Right renal pelvis (tissue), 4 donors: ENCODE results near the gene GFI1B. TPM values are rescaled to one million over a fixed set of nuclear protein-coding genes. Genes with fewer than 3 reads are reported as not detected.
A peak's percentile ranks its signal among the peaks of the same experiment; 100 is the strongest.

Source experiments
- DNase-seq, 4 donors: peaks; one replicate each; pipeline ENCODE4 v3.0.0-alpha.2; 2013; ENCODE audit warnings: low read depth in 4 of 4, low spot score in 3 of 4, missing footprints in 1 of 4
- polyA plus RNA-seq, 4 donors: library from polyadenylated mRNA; unstranded; fragments of 120-200 nt; gene quantifications; one replicate each; pipeline ENCODE4 v1.2.1, GENCODE V29; 2013; ENCODE audit not compliant: insufficient read length in 4 of 4

The GFI1B gene
- 1 to 10 TPM in 1 of 4 donors, under 1 TPM in 3; 0.57 to 2.1 (median 0.71) TPM for polyA plus RNA-seq

- DNase-seq, result no peak
These were observed at the start of gene GFI1B for GRCh38 chr9:132978451-132979131. GFI1B (plus strand) TSS chr9:132978694; CDS start chr9:132986679, 7,985 bp downstream.

GRCh38 chr9:132931178-132931735, 47.2 kb upstream of the GFI1B start:
- DNase-seq, result no peak

- no peak for DNase-seq
These were observed 43.5 kb upstream of the GFI1B start for GRCh38 chr9:132935026-132935425.

- DNase-seq, result no peak
These were observed 41.0 kb upstream of the GFI1B start for GRCh38 chr9:132937463-132937901.

GRCh38 chr9:132939169-132939568, 39.3 kb upstream of the GFI1B start:
- no peak for DNase-seq

- DNase-seq, result no peak
These were observed 35.8 kb upstream of the GFI1B start for GRCh38 chr9:132942541-132943182.

- DNase-seq, result no peak
These were observed 34.7 kb upstream of the GFI1B start for GRCh38 chr9:132943651-132944293.

GRCh38 chr9:132944294-132945185, 34.0 kb upstream of the GFI1B start, which contains the start of gene TSC1:
TSC1 (minus strand) TSS chr9:132944616; CDS start chr9:132928872, 15,744 bp downstream.
- peak; percentile 85 to 91 (median 88) for DNase-seq

- DNase-seq, result no peak
These were observed 33.0 kb upstream of the GFI1B start for GRCh38 chr9:132945186-132946130.

- no peak for DNase-seq
These were observed 32.3 kb upstream of the GFI1B start for GRCh38 chr9:132946211-132946610.

- DNase-seq, result no peak
These were observed 31.7 kb upstream of the GFI1B start for GRCh38 chr9:132946631-132947295.

GRCh38 chr9:132947756-132948155, 30.7 kb upstream of the GFI1B start:
- no peak for DNase-seq

GRCh38 chr9:132948482-132949050, 29.9 kb upstream of the GFI1B start:
- no peak for DNase-seq

GRCh38 chr9:132949709-132950108, 28.8 kb upstream of the GFI1B start:
- DNase-seq, result no peak

GRCh38 chr9:132955123-132955522, 23.4 kb upstream of the GFI1B start:
- DNase-seq, result no peak

GRCh38 chr9:132955768-132956167, 22.7 kb upstream of the GFI1B start:
- no peak for DNase-seq

- DNase-seq, result no peak
These were observed 20.7 kb upstream of the GFI1B start for GRCh38 chr9:132957805-132958204.

GRCh38 chr9:132961002-132961401, 17.5 kb upstream of the GFI1B start:
- no peak for DNase-seq
